Lower leg skin (tissue), 3 donors: ENCODE results near the gene PPIG.

Experiments
- CTCF ChIP-seq, 3 donors: fragments of 450-650 bp; IDR thresholded peaks; one replicate each; pipeline ENCODE4 v1.5.1; 2016; ENCODE audit warnings: antibody characterized with exemption in 3 of 3, mild to moderate bottlenecking in 3 of 3, moderate library complexity in 2 of 3
- POLR2A ChIP-seq, 2 donors: fragments of 450-650 bp; IDR thresholded peaks; one replicate each; pipeline ENCODE4 v1.6.1; 2016 to 2017; ENCODE audit warnings: antibody characterized with exemption in 2 of 2, mild to moderate bottlenecking in 1 of 2, moderate library complexity in 1 of 2

DNA sequence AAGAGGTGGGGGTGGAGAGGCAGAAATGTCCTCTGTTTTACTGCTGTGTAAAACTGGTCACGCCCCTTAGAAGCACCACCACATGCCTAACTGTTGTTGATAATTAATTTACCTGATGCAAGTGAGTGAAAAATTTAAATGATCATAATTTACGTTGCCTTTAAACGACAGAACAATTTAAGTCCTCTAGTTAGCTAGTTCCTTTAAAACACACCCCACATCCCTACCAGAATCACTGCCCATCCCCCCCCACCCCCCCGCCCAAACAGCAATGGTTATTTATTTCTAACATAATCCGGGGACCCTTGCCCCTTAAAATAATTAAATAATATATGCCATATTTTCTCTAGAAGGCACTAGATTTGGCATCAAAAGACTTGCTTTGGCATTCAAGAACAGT, 633 bp upstream of the PPIG start:
- TF ChIP-seq CTCF (IDR thresholded peaks at IDR 0.05) (no peak), POLR2A (IDR thresholded peaks at IDR 0.05) (no peak)
